Neural crest cell (in vitro differentiated cells): ENCODE measurements around the gene EYS. TPM values are rescaled to one million over a fixed set of nuclear protein-coding genes. Genes with fewer than 3 reads are reported as not detected.
"Not testable (repeated sequence)": the region's sequence is repeated elsewhere in the genome, so short reads cannot be mapped to it uniquely, and the experiment has no call there.

Experiments
- DNase-seq: peaks from one replicate; pipeline ENCODE4 v3.0.0; 2021; ENCODE audit warnings: low read depth, mixed read lengths, low spot score
- H3K27ac Mint-ChIP-seq: one replicate; pipeline ENCODE4 v1.8.0; 2021; ENCODE audit warnings: mild to moderate bottlenecking, mixed read lengths; ENCODE audit not compliant: unreplicated experiment
- H3K27me3 Mint-ChIP-seq: 2 replicates; pipeline ENCODE4 v1.8.0; 2021; ENCODE audit warnings: low read depth, mild to moderate bottlenecking, mixed read lengths
- H3K36me3 Mint-ChIP-seq: 2 replicates; pipeline ENCODE4 v1.8.0; 2021; ENCODE audit warnings: low read depth, mild to moderate bottlenecking, mixed read lengths
- H3K4me1 Mint-ChIP-seq: 2 replicates; pipeline ENCODE4 v1.8.0; 2021; ENCODE audit warnings: mixed read lengths
- H3K4me3 Mint-ChIP-seq: one replicate; pipeline ENCODE4 v1.8.0; 2021; ENCODE audit warnings: mild to moderate bottlenecking, mixed read lengths
- H3K9me3 Mint-ChIP-seq: 2 replicates; pipeline ENCODE4 v1.8.0; 2021; ENCODE audit warnings: mixed read lengths
- CTCF ChIP-seq: fragments of 200-600 bp; sonication (generic); conservative IDR thresholded peaks from 2 replicates; pipeline ENCODE4 v1.5.0; 2021; ENCODE audit warnings: antibody characterized with exemption, mild to moderate bottlenecking
- total RNA-seq: library from RNA; stranded (reverse); gene quantifications from 2 replicates; pipeline ENCODE4 v1.2.1, GENCODE V29; 2021

The EYS gene
- total RNA-seq, 1 donor from 2014 or later = 0.40 TPM

GRCh38 chr6:64479134-64479533 is 1227.9 kb downstream of the EYS start:
- H3K36me3 Mint-ChIP-seq = no peaks in the 10 kb centered on the region
- no peak for DNase-seq
- no peak overlapping the region for H3K4me3 Mint-ChIP-seq
- no peaks in the 10 kb centered on the region for H3K4me1 Mint-ChIP-seq
- no peak for TF ChIP-seq CTCF
- H3K9me3 Mint-ChIP-seq = no peaks in the 10 kb centered on the region
- H3K27me3 Mint-ChIP-seq = no peaks in the 10 kb centered on the region
- no peak overlapping the region for H3K27ac Mint-ChIP-seq

- Mint-ChIP-seq H3K9me3 (no peaks in the 10 kb centered on the region), H3K4me1 (no peaks in the 10 kb centered on the region), H3K27ac (no peak overlapping the region), H3K4me3 (no peak overlapping the region), H3K27me3 (no peaks in the 10 kb centered on the region), H3K36me3 (no peaks in the 10 kb centered on the region)
- TF ChIP-seq CTCF = no peak
- no peak for DNase-seq
Measured at GRCh38 chr6:64477391-64477790, 1229.6 kb downstream of the EYS start.

- Mint-ChIP-seq H3K27ac (peak overlapping the region; percentile 31), H3K27me3 (no peaks in the 10 kb centered on the region), H3K4me1 (no peaks in the 10 kb centered on the region), H3K4me3 (no peak overlapping the region), H3K9me3 (no peaks in the 10 kb centered on the region), H3K36me3 (no peaks in the 10 kb centered on the region)
- no peak for TF ChIP-seq CTCF
- no peak for DNase-seq
Measured at GRCh38 chr6:64476935-64477334, 1230.1 kb downstream of the EYS start.

GRCh38 chr6:64469405-64469804 is 1237.6 kb downstream of the EYS start:
- not testable (repeated sequence) for H3K4me1 Mint-ChIP-seq, H3K27ac Mint-ChIP-seq, H3K27me3 Mint-ChIP-seq, H3K9me3 Mint-ChIP-seq, H3K36me3 Mint-ChIP-seq, H3K4me3 Mint-ChIP-seq
- peak; percentile 44 for DNase-seq
- peak; percentile 63 for TF ChIP-seq CTCF

- no peak overlapping the region for H3K27ac Mint-ChIP-seq
- H3K36me3 Mint-ChIP-seq = peaks cover 4% of the 10 kb centered on the region
- no peaks in the 10 kb centered on the region for H3K4me1 Mint-ChIP-seq
- TF ChIP-seq CTCF = no peak
- peaks cover 14% of the 10 kb centered on the region for H3K9me3 Mint-ChIP-seq
- DNase-seq = no peak
- H3K27me3 Mint-ChIP-seq = no peaks in the 10 kb centered on the region
- no peak overlapping the region for H3K4me3 Mint-ChIP-seq
Measured at GRCh38 chr6:64467656-64468055, 1239.4 kb downstream of the EYS start.

GRCh38 chr6:64459411-64459944 is 1247.5 kb downstream of the EYS start:
- Mint-ChIP-seq H3K9me3 (peaks cover 7% of the 10 kb centered on the region), H3K4me1 (no peaks in the 10 kb centered on the region), H3K27me3 (no peaks in the 10 kb centered on the region), H3K27ac (no peak overlapping the region), H3K4me3 (no peak overlapping the region), H3K36me3 (no peaks in the 10 kb centered on the region)
- TF ChIP-seq CTCF = no peak
- DNase-seq = no peak

GRCh38 chr6:64448101-64448500 is 1258.9 kb downstream of the EYS start:
- not testable (repeated sequence) for H3K4me3 Mint-ChIP-seq, H3K4me1 Mint-ChIP-seq, H3K27ac Mint-ChIP-seq, H3K36me3 Mint-ChIP-seq, H3K27me3 Mint-ChIP-seq, DNase-seq
- H3K9me3 Mint-ChIP-seq = peaks cover 11% of the 10 kb centered on the region
